Neuronal stem cell (in vitro differentiated cells): ENCODE data around the gene IGFN1.

Source experiments
- DNase-seq: peaks from one replicate; pipeline ENCODE4 v3.0.0-alpha.2; 2013; ENCODE audit warnings: low spot score
- H2AFZ ChIP-seq: one replicate; pipeline ENCODE4 v1.6.1; 2013; ENCODE audit warnings: mild to moderate bottlenecking, low read length, inconsistent platforms
- H2AK5ac ChIP-seq: 2 replicates; pipeline ENCODE4 v1.6.1; 2013; ENCODE audit warnings: low read depth, mild to moderate bottlenecking, inconsistent platforms, low read length, moderate library complexity, mixed read lengths
- H2BK120ac ChIP-seq: 2 replicates; pipeline ENCODE4 v1.6.1; 2013; ENCODE audit warnings: low read depth, mild to moderate bottlenecking, inconsistent platforms, low read length, moderate library complexity, mixed read lengths
- H2BK12ac ChIP-seq: one replicate; pipeline ENCODE4 v1.6.1; 2013; ENCODE audit warnings: low read length, inconsistent platforms
- H2BK15ac ChIP-seq: 2 replicates; pipeline ENCODE4 v1.6.1; 2013; ENCODE audit warnings: mild to moderate bottlenecking, low read length, inconsistent platforms, mixed read lengths
- H2BK5ac ChIP-seq: one replicate; pipeline ENCODE4 v1.6.1; 2013; ENCODE audit warnings: inconsistent platforms, mild to moderate bottlenecking, low read length, moderate library complexity
- H3K14ac ChIP-seq: one replicate; pipeline ENCODE4 v1.6.1; 2013; ENCODE audit warnings: low read length, inconsistent platforms
- H3K18ac ChIP-seq: 2 replicates; pipeline ENCODE4 v1.6.1; 2013; ENCODE audit warnings: low read length, inconsistent platforms
- H3K23ac ChIP-seq: 2 replicates; pipeline ENCODE4 v1.6.1; 2013; ENCODE audit warnings: low read depth, mild to moderate bottlenecking, mixed read lengths, low read length, inconsistent platforms; ENCODE audit not compliant: poor library complexity
- H3K27ac ChIP-seq: replicated peaks from 3 replicates; pipeline ENCODE4 v1.5.1; 2013; ENCODE audit warnings: low read length, inconsistent platforms
- H3K27me3 ChIP-seq, 3 experiments: 2 replicates each; pipeline ENCODE4 v1.6.1; 2013; ENCODE audit warnings: low read length in 3 of 3, mild to moderate bottlenecking in 2 of 3, inconsistent platforms in 1 of 3, low read depth in 1 of 3, mixed read lengths in 1 of 3, moderate library complexity in 1 of 3; ENCODE audit not compliant: control insufficient read depth in 3 of 3, insufficient read depth in 3 of 3
- H3K36me3 ChIP-seq, 2 donors: replicated peaks in 1 of 2; 2 replicates each; pipeline ENCODE4 v1.6.1; 2013; ENCODE audit warnings: low read length in 2 of 2; ENCODE audit not compliant: control insufficient read depth in 2 of 2, insufficient read depth in 2 of 2
- H3K4ac ChIP-seq: 2 replicates; pipeline ENCODE4 v1.6.1; 2013; ENCODE audit warnings: inconsistent platforms, mild to moderate bottlenecking, low read length, moderate library complexity
- H3K4me1 ChIP-seq, 2 donors: 1 replicate in 1 of 2; 2 replicates in 1 of 2; pipeline ENCODE4 v1.6.1; 2013; ENCODE audit warnings: low read length in 2 of 2, low read depth in 1 of 2; ENCODE audit not compliant: control insufficient read depth in 2 of 2, insufficient read depth in 1 of 2
- H3K4me2 ChIP-seq: one replicate; pipeline ENCODE4 v1.6.1; 2013; ENCODE audit warnings: mild to moderate bottlenecking, low read length, inconsistent platforms; ENCODE audit not compliant: insufficient read depth, poor library complexity, severe bottlenecking
- H3K4me3 ChIP-seq, 2 donors: 2 replicates each; pipeline ENCODE4 v1.5.1; 2013; ENCODE audit warnings: low read length in 2 of 2, mild to moderate bottlenecking in 2 of 2, inconsistent platforms in 1 of 2, moderate library complexity in 1 of 2
- H3K79me1 ChIP-seq: one replicate; pipeline ENCODE4 v1.6.1; 2013; ENCODE audit warnings: low read depth, mild to moderate bottlenecking, inconsistent platforms, low read length, moderate library complexity
- H3K9ac ChIP-seq: one replicate; pipeline ENCODE4 v1.6.1; 2013; ENCODE audit warnings: mild to moderate bottlenecking, low read depth, low read length, inconsistent platforms; ENCODE audit not compliant: poor library complexity
- H3K9me3 ChIP-seq, 2 donors: replicated peaks in 1 of 2; 2 replicates each; pipeline versions ENCODE3 to v1.6.1; 2013; ENCODE audit warnings: low read length in 2 of 2, mild to moderate bottlenecking in 2 of 2, inconsistent platforms in 1 of 2, low read depth in 1 of 2, mixed read lengths in 1 of 2, moderate library complexity in 1 of 2; ENCODE audit not compliant: control insufficient read depth in 2 of 2, insufficient read depth in 1 of 2
- H4K8ac ChIP-seq: one replicate; pipeline ENCODE4 v1.6.1; 2013; ENCODE audit warnings: low read depth, mild to moderate bottlenecking, inconsistent platforms, low read length, moderate library complexity
- H4K91ac ChIP-seq: one replicate; pipeline ENCODE4 v1.6.1; 2013; ENCODE audit warnings: low read length, low read depth, mild to moderate bottlenecking, inconsistent platforms; ENCODE audit not compliant: poor library complexity
- WGBS, 2 donors: extraction: QIAGEN DNeasy Blood & Tissue Kit; methylation state at CpG; one replicate each; pipeline ENCODE4 v1.1.7; 2013; ENCODE audit warnings: missing lambda C conversion rate in 2 of 2, mixed read lengths in 1 of 2; ENCODE audit not compliant: insufficient read length in 2 of 2, insufficient replicate concordance in 1 of 2; ENCODE audit errors: extremely low coverage in 2 of 2; 5-methylcytosine and 5-hydroxymethylcytosine counted together

IGFN1 gene

DNA sequence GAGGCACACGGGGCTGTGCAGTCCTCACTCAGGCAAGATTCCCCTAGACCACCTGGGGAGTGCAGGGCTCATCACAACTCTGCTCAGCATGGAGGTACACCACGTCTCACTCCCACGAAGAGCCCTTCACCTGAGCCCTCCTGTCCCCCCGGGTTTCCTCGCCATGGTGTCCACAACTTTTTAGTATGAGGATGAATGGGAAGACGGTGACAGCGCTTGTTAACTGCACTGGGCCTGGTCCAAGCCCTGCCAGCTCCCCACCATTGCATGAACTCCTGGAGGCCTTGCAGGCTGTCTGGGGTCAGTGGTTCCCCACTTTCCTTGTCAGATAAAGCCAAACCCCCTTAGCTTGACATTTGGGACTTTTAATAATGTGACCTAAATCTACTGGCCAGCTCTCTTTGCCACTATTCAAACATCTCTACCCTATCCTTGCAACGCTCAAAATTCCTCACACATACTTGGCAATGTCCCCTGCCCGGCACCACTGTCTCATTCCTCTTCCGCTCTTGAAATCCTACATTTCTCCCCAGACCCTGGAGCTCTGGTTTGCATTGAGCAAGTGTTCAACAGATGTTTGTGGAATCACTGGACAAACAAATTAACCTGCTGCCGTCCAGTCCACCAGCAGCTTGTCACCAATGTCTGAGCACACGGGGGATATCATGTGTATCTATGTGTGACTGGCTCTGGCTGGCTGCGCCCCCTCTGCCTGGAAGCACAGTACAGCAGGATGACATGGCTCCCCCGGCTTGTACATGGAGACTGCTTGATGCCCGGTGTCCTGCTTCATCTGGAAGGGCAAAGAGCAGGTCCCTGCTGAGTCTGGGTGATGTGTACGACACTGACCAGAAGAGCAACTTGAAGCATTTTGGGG lies 47.5 kb upstream of the IGFN1 start:
- Histone ChIP-seq H4K8ac (no peak overlapping the region), H4K91ac (no peak overlapping the region), H3K27me3 (no peaks in the 10 kb centered on the region), H2BK120ac (no peak overlapping the region), H3K4me1 (no peaks in the 10 kb centered on the region), H3K4me2 (no peak overlapping the region), H3K14ac (no peak overlapping the region), H2BK5ac (no peak overlapping the region), H3K4me3 (no peak overlapping the region), H3K9me3 (no peaks in the 10 kb centered on the region), H2AK5ac (no peak overlapping the region), H3K27ac (no peak overlapping the region), H3K9ac (no peak overlapping the region), H2BK15ac (no peak overlapping the region), H2AFZ (no peak overlapping the region), H3K4ac (no peak overlapping the region), H3K18ac (no peak overlapping the region), H3K23ac (peak overlapping the region; percentile 51), H2BK12ac (no peak overlapping the region), H3K36me3 (peaks cover 75 to 100% of the 10 kb centered on the region in 2 donors), H3K79me1 (no peaks in the 10 kb centered on the region)
- no peak for DNase-seq
- WGBS, 2 donors, result no CpG with 5 or more reads among the region's 16 CpGs

GRCh38 chr1:201143726-201144635 lies 46.6 kb upstream of the IGFN1 start:
- WGBS, 2 donors, result no CpG with 5 or more reads among the region's 18 CpGs
- H4K8ac ChIP-seq, result no peak overlapping the region
- H3K4me3 ChIP-seq, result peak overlapping the region in 1 of 2 donors; percentile 48
- no peak overlapping the region for H4K91ac ChIP-seq
- no peak overlapping the region for H3K4ac ChIP-seq
- no peak overlapping the region for H3K9ac ChIP-seq
- no peak overlapping the region for H3K4me2 ChIP-seq
- no peak for DNase-seq
- no peaks in the 10 kb centered on the region for H3K79me1 ChIP-seq
- no peak overlapping the region for H3K23ac ChIP-seq
- peaks cover 78 to 100% of the 10 kb centered on the region in 2 donors for H3K36me3 ChIP-seq
- no peak overlapping the region for H2BK12ac ChIP-seq
- H3K27me3 ChIP-seq, result no peaks in the 10 kb centered on the region
- no peak overlapping the region for H2BK120ac ChIP-seq
- H3K18ac ChIP-seq, result no peak overlapping the region
- no peak overlapping the region for H2BK15ac ChIP-seq
- H3K9me3 ChIP-seq, result no peaks in the 10 kb centered on the region
- no peaks in the 10 kb centered on the region for H3K4me1 ChIP-seq
- no peak overlapping the region for H2AK5ac ChIP-seq
- no peak overlapping the region for H3K27ac ChIP-seq
- H3K14ac ChIP-seq, result no peak overlapping the region
- no peak overlapping the region for H2AFZ ChIP-seq
- H2BK5ac ChIP-seq, result no peak overlapping the region

GRCh38 chr1:201144701-201145100 lies 45.9 kb upstream of the IGFN1 start:
- H3K18ac ChIP-seq, result no peak overlapping the region
- H2AK5ac ChIP-seq, result no peak overlapping the region
- DNase-seq, result no peak
- H2BK120ac ChIP-seq, result no peak overlapping the region
- H3K27me3 ChIP-seq, result no peaks in the 10 kb centered on the region
- H3K9ac ChIP-seq, result no peak overlapping the region
- H3K4me3 ChIP-seq, result no peak overlapping the region
- H2BK12ac ChIP-seq, result no peak overlapping the region
- no peak overlapping the region for H2BK15ac ChIP-seq
- H3K4me1 ChIP-seq, result no peaks in the 10 kb centered on the region
- H3K79me1 ChIP-seq, result peaks cover 1% of the 10 kb centered on the region
- WGBS, 2 donors, result no CpG with 5 or more reads among the region's 5 CpGs
- no peak overlapping the region for H3K4ac ChIP-seq
- H3K4me2 ChIP-seq, result no peak overlapping the region
- H3K23ac ChIP-seq, result no peak overlapping the region
- H2AFZ ChIP-seq, result no peak overlapping the region
- no peaks in the 10 kb centered on the region for H3K9me3 ChIP-seq
- no peak overlapping the region for H2BK5ac ChIP-seq
- no peak overlapping the region for H4K91ac ChIP-seq
- H3K14ac ChIP-seq, result no peak overlapping the region
- peaks cover 78 to 100% of the 10 kb centered on the region in 2 donors for H3K36me3 ChIP-seq
- no peak overlapping the region for H3K27ac ChIP-seq
- H4K8ac ChIP-seq, result no peak overlapping the region

DNA sequence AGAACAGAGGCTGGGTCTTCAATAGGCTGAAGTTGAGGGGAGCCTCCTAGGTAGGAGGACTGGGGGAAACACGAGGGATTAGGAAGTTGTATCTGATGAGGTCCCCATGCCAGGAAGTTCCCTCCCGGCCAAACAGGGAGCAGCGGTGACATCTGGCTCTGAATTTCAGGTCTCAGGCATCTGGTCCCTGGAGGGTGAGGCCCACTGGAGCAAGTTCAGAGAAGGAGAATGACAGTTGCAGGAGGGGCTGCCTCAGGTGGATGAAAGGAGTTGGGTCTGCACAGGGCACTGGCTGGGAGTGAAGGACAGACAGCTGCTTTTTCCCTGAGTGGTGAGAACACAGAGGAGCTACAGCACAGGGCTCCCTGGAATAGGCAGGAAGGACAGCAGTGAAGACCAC lies 45.5 kb upstream of the IGFN1 start:
- Histone ChIP-seq H3K9ac (no peak overlapping the region), H3K4me3 (no peak overlapping the region), H4K8ac (no peak overlapping the region), H2BK120ac (no peak overlapping the region), H3K27ac (no peak overlapping the region), H2AFZ (no peak overlapping the region), H3K4ac (no peak overlapping the region), H3K14ac (no peak overlapping the region), H2BK15ac (no peak overlapping the region), H3K4me1 (no peaks in the 10 kb centered on the region), H3K27me3 (no peaks in the 10 kb centered on the region), H3K79me1 (peaks cover 2% of the 10 kb centered on the region), H3K18ac (no peak overlapping the region), H3K4me2 (no peak overlapping the region), H3K23ac (no peak overlapping the region), H4K91ac (no peak overlapping the region), H2AK5ac (no peak overlapping the region), H3K9me3 (no peaks in the 10 kb centered on the region), H3K36me3 (peaks cover 82 to 100% of the 10 kb centered on the region in 2 donors), H2BK5ac (no peak overlapping the region), H2BK12ac (no peak overlapping the region)
- DNase-seq, result no peak
- no CpG with 5 or more reads among the region's 3 CpGs for WGBS, 2 donors
